OCI-LY7 (cell line): ENCODE measurements around the gene UCK1.

ENCODE experiments used
- EZH2phosphoT487 ChIP-seq: fragments of 200-600 bp; sonication (generic); IDR thresholded peaks from 2 replicates; pipeline ENCODE4 v1.6.1; 2018; ENCODE audit warnings: low read depth, borderline replicate concordance, mild to moderate bottlenecking, mixed run types, antibody characterized with exemption, low read length, moderate library complexity, mixed read lengths
- TF ChIP-seq, protein P1 (sequence below): fragments of 200-600 bp; sonication (generic); conservative IDR thresholded peaks from 2 replicates; pipeline ENCODE4 v1.5.1; 2014; ENCODE audit warnings: mild to moderate bottlenecking, antibody characterized with exemption, low read length, moderate library complexity, mixed read lengths

- TF ChIP-seq EZH2phosphoT487 = no peak
- TF ChIP-seq, protein P1, sequence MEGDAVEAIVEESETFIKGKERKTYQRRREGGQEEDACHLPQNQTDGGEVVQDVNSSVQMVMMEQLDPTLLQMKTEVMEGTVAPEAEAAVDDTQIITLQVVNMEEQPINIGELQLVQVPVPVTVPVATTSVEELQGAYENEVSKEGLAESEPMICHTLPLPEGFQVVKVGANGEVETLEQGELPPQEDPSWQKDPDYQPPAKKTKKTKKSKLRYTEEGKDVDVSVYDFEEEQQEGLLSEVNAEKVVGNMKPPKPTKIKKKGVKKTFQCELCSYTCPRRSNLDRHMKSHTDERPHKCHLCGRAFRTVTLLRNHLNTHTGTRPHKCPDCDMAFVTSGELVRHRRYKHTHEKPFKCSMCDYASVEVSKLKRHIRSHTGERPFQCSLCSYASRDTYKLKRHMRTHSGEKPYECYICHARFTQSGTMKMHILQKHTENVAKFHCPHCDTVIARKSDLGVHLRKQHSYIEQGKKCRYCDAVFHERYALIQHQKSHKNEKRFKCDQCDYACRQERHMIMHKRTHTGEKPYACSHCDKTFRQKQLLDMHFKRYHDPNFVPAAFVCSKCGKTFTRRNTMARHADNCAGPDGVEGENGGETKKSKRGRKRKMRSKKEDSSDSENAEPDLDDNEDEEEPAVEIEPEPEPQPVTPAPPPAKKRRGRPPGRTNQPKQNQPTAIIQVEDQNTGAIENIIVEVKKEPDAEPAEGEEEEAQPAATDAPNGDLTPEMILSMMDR = no peak
These were observed 30.0 kb downstream of the UCK1 start for GRCh38 chr9:131500939-131501541.
